SK-N-SH (cell line): Measurements from ENCODE around the gene ADAMTS16. TPM values are rescaled to one million over a fixed set of nuclear protein-coding genes. Genes with fewer than 3 reads are reported as not detected.

Source experiments
- CTCF ChIA-PET: fragments of 300-600, 350-600 bp; formaldehyde crosslinking; extraction: SDS; loops from one replicate; lab custom pipeline; 2021; lab: Yijun Ruan, JAX
- POLR2A ChIA-PET: fragments of 350-600 bp; sonication (Branson Sonifier 250); formaldehyde crosslinking; extraction: SDS; loops from one replicate; lab custom pipeline; 2020; ENCODE audit warnings: antibody characterized with exemption, inconsistent platforms; lab: Yijun Ruan, JAX
- DNase-seq: peaks from one replicate; pipeline ENCODE4 v3.0.0; 2012
- H2AFZ ChIP-seq: fragments of 200-600 bp; sonication (generic); 2 replicates; pipeline ENCODE4 v1.8.1; 2016; ENCODE audit warnings: antibody characterized with exemption, mild to moderate bottlenecking, low read depth
- H3F3A ChIP-seq: fragments of 200-600 bp; sonication (generic); replicated peaks from 2 replicates; pipeline ENCODE3; 2016; ENCODE audit warnings: antibody characterized with exemption, mild to moderate bottlenecking; ENCODE audit not compliant: insufficient read depth
- H3K27ac ChIP-seq, 2 experiments: fragments of 200-500 bp in 1 of 2; fragments of 200-600 bp in 1 of 2; sonication (Bioruptor generic) in 1 of 2; sonication (generic), shearing (Covaris generic) in 1 of 2; 2 replicates each; pipeline versions ENCODE4 v1.5.1 to v1.6.1; 2014 to 2016; ENCODE audit warnings: low read depth in 2 of 2, inconsistent platforms in 1 of 2, low read length in 1 of 2, mild to moderate bottlenecking in 1 of 2, mixed read lengths in 1 of 2
- H3K27me3 ChIP-seq: fragments of 200-600 bp; sonication (generic), shearing (Covaris generic); 2 replicates; pipeline ENCODE4 v1.6.1; 2016; ENCODE audit warnings: mixed run types; ENCODE audit not compliant: insufficient read depth
- H3K36me3 ChIP-seq, 2 experiments: fragments of 200-500 bp in 1 of 2; fragments of 200-600 bp in 1 of 2; sonication (Bioruptor generic) in 1 of 2; sonication (generic) in 1 of 2; replicated peaks in 1 of 2; 2 replicates each; pipeline versions ENCODE3 to v1.5.1; 2014 to 2016; ENCODE audit warnings: low read length in 1 of 2, mild to moderate bottlenecking in 1 of 2; ENCODE audit not compliant: insufficient read depth in 2 of 2, control insufficient read depth in 1 of 2
- H3K4me1 ChIP-seq, 2 experiments: fragments of 200-500 bp in 1 of 2; fragments of 200-600 bp in 1 of 2; sonication (Bioruptor generic) in 1 of 2; sonication (generic), shearing (Covaris generic) in 1 of 2; 2 replicates each; pipeline versions ENCODE4 v1.5.1 to v1.6.1; 2014 to 2016; ENCODE audit warnings: low read depth in 1 of 2, low read length in 1 of 2, mixed run types in 1 of 2; ENCODE audit not compliant: insufficient read depth in 2 of 2, control insufficient read depth in 1 of 2
- H3K4me2 ChIP-seq: fragments of 200-600 bp; sonication (generic), shearing (Covaris generic); 2 replicates; pipeline ENCODE4 v1.6.1; 2017; ENCODE audit warnings: mixed run types
- H3K4me3 ChIP-seq, 2 experiments: fragments of 200-500 bp in 1 of 2; fragments of 200-600 bp in 1 of 2; sonication (Bioruptor generic) in 1 of 2; sonication (generic), shearing (Covaris generic) in 1 of 2; 2 replicates each; pipeline versions ENCODE4 v1.5.1 to v1.8.1; 2014 to 2016; ENCODE audit warnings: low read depth in 2 of 2, inconsistent platforms in 1 of 2, low read length in 1 of 2, mild to moderate bottlenecking in 1 of 2, mixed read lengths in 1 of 2, moderate library complexity in 1 of 2
- H3K79me2 ChIP-seq: fragments of 200-600 bp; sonication (generic); 2 replicates; pipeline ENCODE4 v1.8.1; 2017; ENCODE audit warnings: mild to moderate bottlenecking; ENCODE audit not compliant: insufficient read depth
- H3K9ac ChIP-seq: fragments of 200-600 bp; sonication (generic); 2 replicates; pipeline ENCODE4 v1.6.1; 2017; ENCODE audit warnings: mixed run types
- H3K9me2 ChIP-seq: fragments of 200-600 bp; sonication (generic); 2 replicates; pipeline ENCODE4 v1.6.1; 2017; ENCODE audit warnings: mixed run types
- H3K9me3 ChIP-seq: fragments of 200-600 bp; sonication (generic); 2 replicates; pipeline ENCODE4 v1.6.1; 2017; ENCODE audit warnings: mixed run types, mild to moderate bottlenecking, moderate library complexity
- H4K20me1 ChIP-seq: fragments of 200-600 bp; sonication (generic); 2 replicates; pipeline ENCODE4 v1.6.1; 2017; ENCODE audit warnings: mild to moderate bottlenecking, mixed run types; ENCODE audit not compliant: insufficient read depth
- CHD2 ChIP-seq: fragments of 150-350 bp; IDR thresholded peaks from 2 replicates; pipeline ENCODE4 v1.6.1; 2018; ENCODE audit warnings: low read length; ENCODE audit not compliant: partially characterized antibody
- ELF1 ChIP-seq: IDR thresholded peaks from 2 replicates; pipeline ENCODE4 v1.4.0; 2012
- EZH2phosphoT487 ChIP-seq: fragments of 200-600 bp; sonication (generic); IDR thresholded peaks from 2 replicates; pipeline ENCODE4 v1.6.1; 2017; ENCODE audit warnings: low read depth, mixed run types, mild to moderate bottlenecking, antibody characterized with exemption, moderate library complexity, borderline replicate concordance
- GATA2 ChIP-seq: sonication (generic); formaldehyde crosslinking; IDR thresholded peaks from 2 replicates; pipeline ENCODE4 v1.5.0; 2020; ENCODE audit warnings: mild to moderate bottlenecking, missing genetic modification reagents
- NFIC ChIP-seq: IDR thresholded peaks from 2 replicates; pipeline ENCODE4 v1.4.0; 2012; ENCODE audit warnings: borderline replicate concordance
- POLR2AphosphoS5 ChIP-seq: IDR thresholded peaks from 2 replicates; pipeline ENCODE4 v1.6.1; 2012; ENCODE audit warnings: low read depth, low read length
- RAD21 ChIP-seq: IDR thresholded peaks from 2 replicates; pipeline ENCODE4 v1.6.1; 2012; ENCODE audit warnings: mild to moderate bottlenecking, low read length
- RCOR1 ChIP-seq: fragments of 150-350 bp; IDR thresholded peaks from 2 replicates; pipeline ENCODE4 v1.6.1; 2017; ENCODE audit warnings: antibody characterized with exemption, low read length
- RFX5 ChIP-seq: IDR thresholded peaks from 2 replicates; pipeline ENCODE4 v1.6.1; 2012; ENCODE audit warnings: mild to moderate bottlenecking, improper control_type of control experiment, low read length
- RXRA ChIP-seq: IDR thresholded peaks from 2 replicates; pipeline ENCODE4 v1.4.0; 2012; ENCODE audit warnings: low read depth, mild to moderate bottlenecking, borderline replicate concordance
- SMC3 ChIP-seq: IDR thresholded peaks from 2 replicates; pipeline ENCODE4 v1.6.1; 2012; ENCODE audit warnings: low read depth, low read length, improper control_type of control experiment
- TCF12 ChIP-seq: IDR thresholded peaks from 2 replicates; pipeline ENCODE4 v1.4.0; 2012
- TEAD4 ChIP-seq: IDR thresholded peaks from 2 replicates; pipeline ENCODE4 v1.4.0; 2012; ENCODE audit warnings: mild to moderate bottlenecking, borderline replicate concordance; ENCODE audit not compliant: insufficient read depth
- YY1 ChIP-seq: IDR thresholded peaks from 2 replicates; pipeline ENCODE4 v1.4.0; 2012; ENCODE audit warnings: low read depth, mild to moderate bottlenecking
- WGBS: methylation state at CpG from one replicate; pipeline ENCODE4 v1.1.6; 2017; ENCODE audit warnings: low lambda C conversion rate; 5-methylcytosine and 5-hydroxymethylcytosine counted together
- polyA plus RNA-seq, 3 experiments: library from polyadenylated mRNA; depleted of rRNA; stranded (reverse); fragments of >200 nt; gene quantifications; 2 replicates each; pipeline ENCODE4 v1.2.3, GENCODE V29; 2012
- TF ChIP-seq, protein P1 (sequence below): IDR thresholded peaks from 2 replicates; pipeline ENCODE4; 2012
- TF ChIP-seq, protein P2 (sequence below): IDR thresholded peaks from 2 replicates; pipeline ENCODE4 v1.4.0; 2012; ENCODE audit warnings: low read depth, borderline replicate concordance
- TF ChIP-seq, protein P3 (sequence below): fragments of 150-350 bp; IDR thresholded peaks from 2 replicates; pipeline ENCODE4 v1.6.1; 2016; ENCODE audit warnings: mild to moderate bottlenecking, low read depth, low read length
- TF ChIP-seq, protein P4 (sequence below): fragments of 200-600 bp; sonication (generic); IDR thresholded peaks from 2 replicates; pipeline ENCODE4 v1.6.1; 2017; ENCODE audit warnings: antibody characterized with exemption, mild to moderate bottlenecking, moderate library complexity
- TF ChIP-seq, protein P5 (sequence below): IDR thresholded peaks from 2 replicates; pipeline ENCODE4 v1.4.0; 2012; ENCODE audit warnings: low read depth

Gene ADAMTS16
- polyA plus RNA-seq, 1 of the 3 experiments (the other 2 are of a cell fraction), result not detected

DNA sequence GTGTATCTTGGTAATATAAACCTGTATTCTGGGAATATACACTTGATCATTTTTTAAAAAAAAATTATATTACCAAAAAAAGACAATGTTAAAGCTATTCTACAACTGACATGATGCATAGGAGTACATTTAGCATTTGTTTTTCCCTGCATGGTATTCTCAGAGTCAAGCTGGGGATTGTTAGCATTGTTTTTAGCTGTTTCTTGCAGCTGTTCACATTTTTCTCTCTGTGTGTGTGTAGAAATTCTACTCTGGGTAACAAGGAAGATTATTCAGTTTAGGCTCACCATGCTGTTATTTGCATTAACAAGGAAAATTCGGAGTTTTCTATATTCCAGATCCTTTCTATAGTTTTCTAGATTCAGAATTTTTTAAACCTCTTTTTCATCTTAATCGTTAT, 62.2 kb downstream of the ADAMTS16 start:
- DNase-seq, result no peak
- Histone ChIP-seq H3K4me2 (no peak overlapping the region), H2AFZ (no peak overlapping the region), H3K79me2 (no peaks in the 10 kb centered on the region), H3K4me1 (no peaks in the 10 kb centered on the region), H3K27me3 (no peaks in the 10 kb centered on the region), H3K9me2 (no peaks in the 10 kb centered on the region), H3K4me3 (no peak overlapping the region), H3K9me3 (no peaks in the 10 kb centered on the region), H3F3A (no peaks in the 10 kb centered on the region), H3K9ac (no peak overlapping the region), H4K20me1 (no peaks in the 10 kb centered on the region), H3K27ac (no peak overlapping the region), H3K36me3 (no peaks in the 10 kb centered on the region)
- TF ChIP-seq, protein P1, sequence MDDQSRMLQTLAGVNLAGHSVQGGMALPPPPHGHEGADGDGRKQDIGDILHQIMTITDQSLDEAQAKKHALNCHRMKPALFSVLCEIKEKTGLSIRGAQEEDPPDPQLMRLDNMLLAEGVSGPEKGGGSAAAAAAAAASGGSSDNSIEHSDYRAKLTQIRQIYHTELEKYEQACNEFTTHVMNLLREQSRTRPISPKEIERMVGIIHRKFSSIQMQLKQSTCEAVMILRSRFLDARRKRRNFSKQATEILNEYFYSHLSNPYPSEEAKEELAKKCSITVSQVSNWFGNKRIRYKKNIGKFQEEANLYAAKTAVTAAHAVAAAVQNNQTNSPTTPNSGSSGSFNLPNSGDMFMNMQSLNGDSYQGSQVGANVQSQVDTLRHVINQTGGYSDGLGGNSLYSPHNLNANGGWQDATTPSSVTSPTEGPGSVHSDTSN, result no peak
- no peak for TF ChIP-seq RCOR1
- no peak for TF ChIP-seq ELF1
- TF ChIP-seq RAD21, result no peak
- TF ChIP-seq TEAD4, result no peak
- CTCF ChIA-PET, result interaction anchor here (1.5 kb wide), 1 partner anchor 239 kb away, joined by 3 read pairs; no protein-coding TSS in a partner anchor
- POLR2A ChIA-PET, result no interaction called here
- WGBS, result 13% methylated on average over 2 of the region's 2 CpGs

DNA sequence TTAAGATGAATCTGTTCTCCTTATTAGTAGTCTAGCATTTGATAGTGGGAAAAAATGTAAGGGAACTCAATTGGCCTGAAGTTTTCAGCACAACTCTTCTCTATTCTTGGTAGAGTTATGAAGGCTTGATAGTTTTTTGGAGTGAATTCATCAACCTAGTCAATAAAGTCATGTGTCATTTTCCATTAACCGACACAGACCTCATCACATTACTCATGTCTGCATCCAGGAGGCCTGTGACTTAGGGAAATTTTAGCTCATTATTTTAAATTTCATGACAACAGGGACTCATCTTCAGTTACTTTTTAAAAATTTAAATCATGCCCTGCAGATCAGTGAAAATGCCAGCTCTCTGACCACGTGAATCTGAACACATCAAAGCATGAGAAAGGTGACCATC, 63.3 kb downstream of the ADAMTS16 start:
- H3K79me2 ChIP-seq, result no peaks in the 10 kb centered on the region
- H3K36me3 ChIP-seq, result no peaks in the 10 kb centered on the region
- no peak overlapping the region for H2AFZ ChIP-seq
- no peak overlapping the region for H3K4me3 ChIP-seq
- CTCF ChIA-PET, result no interaction called here
- H4K20me1 ChIP-seq, result no peaks in the 10 kb centered on the region
- H3K9me3 ChIP-seq, result no peaks in the 10 kb centered on the region
- no peak overlapping the region for H3K9ac ChIP-seq
- no peaks in the 10 kb centered on the region for H3K4me1 ChIP-seq
- H3K27ac ChIP-seq, result no peak overlapping the region
- DNase-seq, result no peak
- 27% methylated on average over 2 of the region's 2 CpGs for WGBS
- H3F3A ChIP-seq, result no peaks in the 10 kb centered on the region
- H3K27me3 ChIP-seq, result no peaks in the 10 kb centered on the region
- POLR2A ChIA-PET, result no interaction called here
- H3K4me2 ChIP-seq, result no peak overlapping the region
- H3K9me2 ChIP-seq, result no peaks in the 10 kb centered on the region
- TF ChIP-seq EZH2phosphoT487, result no peak
- TF ChIP-seq RXRA, result no peak
- TF ChIP-seq, protein P2, sequence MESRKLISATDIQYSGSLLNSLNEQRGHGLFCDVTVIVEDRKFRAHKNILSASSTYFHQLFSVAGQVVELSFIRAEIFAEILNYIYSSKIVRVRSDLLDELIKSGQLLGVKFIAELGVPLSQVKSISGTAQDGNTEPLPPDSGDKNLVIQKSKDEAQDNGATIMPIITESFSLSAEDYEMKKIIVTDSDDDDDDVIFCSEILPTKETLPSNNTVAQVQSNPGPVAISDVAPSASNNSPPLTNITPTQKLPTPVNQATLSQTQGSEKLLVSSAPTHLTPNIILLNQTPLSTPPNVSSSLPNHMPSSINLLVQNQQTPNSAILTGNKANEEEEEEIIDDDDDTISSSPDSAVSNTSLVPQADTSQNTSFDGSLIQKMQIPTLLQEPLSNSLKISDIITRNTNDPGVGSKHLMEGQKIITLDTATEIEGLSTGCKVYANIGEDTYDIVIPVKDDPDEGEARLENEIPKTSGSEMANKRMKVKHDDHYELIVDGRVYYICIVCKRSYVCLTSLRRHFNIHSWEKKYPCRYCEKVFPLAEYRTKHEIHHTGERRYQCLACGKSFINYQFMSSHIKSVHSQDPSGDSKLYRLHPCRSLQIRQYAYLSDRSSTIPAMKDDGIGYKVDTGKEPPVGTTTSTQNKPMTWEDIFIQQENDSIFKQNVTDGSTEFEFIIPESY, result no peak
- TF ChIP-seq POLR2AphosphoS5, result no peak
- TF ChIP-seq GATA2 (CRISPR knock-in tag), result no peak
- no peak for TF ChIP-seq RFX5
- no peak for TF ChIP-seq SMC3
- no peak for TF ChIP-seq TCF12
- no peak for TF ChIP-seq RCOR1
- TF ChIP-seq, protein P3, sequence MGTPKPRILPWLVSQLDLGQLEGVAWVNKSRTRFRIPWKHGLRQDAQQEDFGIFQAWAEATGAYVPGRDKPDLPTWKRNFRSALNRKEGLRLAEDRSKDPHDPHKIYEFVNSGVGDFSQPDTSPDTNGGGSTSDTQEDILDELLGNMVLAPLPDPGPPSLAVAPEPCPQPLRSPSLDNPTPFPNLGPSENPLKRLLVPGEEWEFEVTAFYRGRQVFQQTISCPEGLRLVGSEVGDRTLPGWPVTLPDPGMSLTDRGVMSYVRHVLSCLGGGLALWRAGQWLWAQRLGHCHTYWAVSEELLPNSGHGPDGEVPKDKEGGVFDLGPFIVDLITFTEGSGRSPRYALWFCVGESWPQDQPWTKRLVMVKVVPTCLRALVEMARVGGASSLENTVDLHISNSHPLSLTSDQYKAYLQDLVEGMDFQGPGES, result no peak
- TF ChIP-seq, protein P4, sequence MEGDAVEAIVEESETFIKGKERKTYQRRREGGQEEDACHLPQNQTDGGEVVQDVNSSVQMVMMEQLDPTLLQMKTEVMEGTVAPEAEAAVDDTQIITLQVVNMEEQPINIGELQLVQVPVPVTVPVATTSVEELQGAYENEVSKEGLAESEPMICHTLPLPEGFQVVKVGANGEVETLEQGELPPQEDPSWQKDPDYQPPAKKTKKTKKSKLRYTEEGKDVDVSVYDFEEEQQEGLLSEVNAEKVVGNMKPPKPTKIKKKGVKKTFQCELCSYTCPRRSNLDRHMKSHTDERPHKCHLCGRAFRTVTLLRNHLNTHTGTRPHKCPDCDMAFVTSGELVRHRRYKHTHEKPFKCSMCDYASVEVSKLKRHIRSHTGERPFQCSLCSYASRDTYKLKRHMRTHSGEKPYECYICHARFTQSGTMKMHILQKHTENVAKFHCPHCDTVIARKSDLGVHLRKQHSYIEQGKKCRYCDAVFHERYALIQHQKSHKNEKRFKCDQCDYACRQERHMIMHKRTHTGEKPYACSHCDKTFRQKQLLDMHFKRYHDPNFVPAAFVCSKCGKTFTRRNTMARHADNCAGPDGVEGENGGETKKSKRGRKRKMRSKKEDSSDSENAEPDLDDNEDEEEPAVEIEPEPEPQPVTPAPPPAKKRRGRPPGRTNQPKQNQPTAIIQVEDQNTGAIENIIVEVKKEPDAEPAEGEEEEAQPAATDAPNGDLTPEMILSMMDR, result no peak
- TF ChIP-seq NFIC, result no peak
- TF ChIP-seq CHD2, result no peak
- TF ChIP-seq, protein P5, sequence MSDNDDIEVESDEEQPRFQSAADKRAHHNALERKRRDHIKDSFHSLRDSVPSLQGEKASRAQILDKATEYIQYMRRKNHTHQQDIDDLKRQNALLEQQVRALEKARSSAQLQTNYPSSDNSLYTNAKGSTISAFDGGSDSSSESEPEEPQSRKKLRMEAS, result no peak
- no peak for TF ChIP-seq TEAD4
- TF ChIP-seq, protein P1, result no peak
- TF ChIP-seq YY1, result no peak
- no peak for TF ChIP-seq ELF1
